ENCODE data around the gene IRF1. TPM values are rescaled to one million over a fixed set of nuclear protein-coding genes. Genes with fewer than 3 reads are reported as not detected.
"Not testable (repeated sequence)": the region's sequence is repeated elsewhere in the genome, so short reads cannot be mapped to it uniquely, and the experiment has no call there.

Gene IRF1
- total and polyA plus RNA-seq, 7 experiments from 2014 or later, result 118 to 632 (median 174) TPM

- Histone ChIP-seq H3K4me3 (ENCODE audit: low read length) (no peak overlapping the region), H3K27ac (ENCODE audit: low read depth, low read length) (no peak overlapping the region), H3K9me3 (ENCODE audit: control insufficient read depth in 2 of 3, low read length in 3 of 3) (no peaks in the 10 kb centered on the region), H3K27me3 (ENCODE audit: control insufficient read depth in 2 of 2, insufficient read depth in 2 of 2, low read length in 2 of 2) (no peaks in the 10 kb centered on the region), H3K36me3 (ENCODE audit: control insufficient read depth in 2 of 3, insufficient read depth in 3 of 3, low read length in 3 of 3) (no peaks in the 10 kb centered on the region), H3K4me1 (ENCODE audit: control insufficient read depth in 2 of 2, insufficient read depth in 2 of 2, low read length in 2 of 2) (peaks cover 4% of the 10 kb centered on the region in 2 donors)
- Mint-ChIP-seq H3K4me3 (no peak overlapping the region), H3K4me1 (peaks cover 12 to 49% (median 16%) of the 10 kb centered on the region in 7 donors), H3K36me3 (peaks cover 0 to 3% (median 0%) of the 10 kb centered on the region in 5 donors), H3K9me3 (no peaks in the 10 kb centered on the region), H3K27me3 (peaks cover 0 to 12% (median 7%) of the 10 kb centered on the region in 5 donors), H3K27ac (peak overlapping the region in 1 of 9 donors; percentile 4)
- ATAC-seq (no peak), DNase-seq (no peak)
- ChIA-PET CTCF (interaction anchor here (0.8 to 3.0 kb wide), 2 partner anchors 293 to 964 kb away, joined by 11 to 22 read pairs; no protein-coding TSS in a partner anchor), POLR2A (interaction anchor here (0.6 kb wide), 1 partner anchor 298 kb away, joined by 3 read pairs; no protein-coding TSS in a partner anchor)
- intact Hi-C loops (cut with micrococcal nuclease), result loop anchor here (5.0 to 10.0 kb wide), 5 partner anchors 49 to 357 kb away; no protein-coding TSS in a partner anchor
Measured at GRCh38 chr5:132528021-132528420, 37.4 kb upstream of the IRF1 start.

GRCh38 chr5:132526974-132527564 is 36.5 kb upstream of the IRF1 start:
- Mint-ChIP-seq H3K9me3 (no peaks in the 10 kb centered on the region), H3K4me1 (peaks cover 12 to 50% (median 16%) of the 10 kb centered on the region in 7 donors), H3K36me3 (peaks cover 0 to 4% (median 0%) of the 10 kb centered on the region in 5 donors), H3K27me3 (peaks cover 0 to 8% (median 6%) of the 10 kb centered on the region in 5 donors), H3K27ac (no peak overlapping the region), H3K4me3 (no peak overlapping the region)
- ATAC-seq, result peak; percentile 62
- H3K9me3 ChIP-seq (ENCODE audit: control insufficient read depth in 2 of 3, low read length in 3 of 3), result no peaks in the 10 kb centered on the region
- no peak for DNase-seq
- ChIA-PET CTCF (interaction anchor here (0.7 to 3.0 kb wide), 5 partner anchors 20 to 1295 kb away, joined by 3 to 22 read pairs (median 3); no protein-coding TSS in a partner anchor), POLR2A (interaction anchor here (0.6 to 2.1 kb wide), 2 partner anchors 30 to 293 kb away, joined by 3 to 5 read pairs; partner anchors contain the start of gene RAD50)
- H3K36me3 ChIP-seq (ENCODE audit: control insufficient read depth in 2 of 3, insufficient read depth in 3 of 3, low read length in 3 of 3), result no peaks in the 10 kb centered on the region
- H3K27me3 ChIP-seq (ENCODE audit: control insufficient read depth in 2 of 2, insufficient read depth in 2 of 2, low read length in 2 of 2), result no peaks in the 10 kb centered on the region
- peaks cover 4% of the 10 kb centered on the region in 2 donors for H3K4me1 ChIP-seq (ENCODE audit: control insufficient read depth in 2 of 2, insufficient read depth in 2 of 2, low read length in 2 of 2)
- H3K27ac ChIP-seq (ENCODE audit: low read depth, low read length), result no peak overlapping the region
- intact Hi-C loops (cut with micrococcal nuclease), result loop anchor here (1.0 to 10.0 kb wide), 11 partner anchors 29 to 358 kb away; partner anchors contain the start of gene RAD50 (in 1 of the 2)
- H3K4me3 ChIP-seq (ENCODE audit: low read length), result no peak overlapping the region

- intact Hi-C loops (cut with micrococcal nuclease), result loop anchor here (1.0 to 10.0 kb wide), 11 partner anchors 30 to 358 kb away; partner anchors contain the start of gene RAD50 (in 1 of the 2)
- Mint-ChIP-seq H3K4me3 (peak overlapping the region in 1 of 10 donors; percentile 15), H3K4me1 (peaks cover 12 to 51% (median 16%) of the 10 kb centered on the region in 7 donors), H3K36me3 (peaks cover 0 to 7% (median 0%) of the 10 kb centered on the region in 5 donors), H3K27me3 (peaks cover 0 to 1% (median under 1%) of the 10 kb centered on the region in 5 donors), H3K27ac (no peak overlapping the region), H3K9me3 (no peaks in the 10 kb centered on the region)
- POLR2A ChIA-PET, result interaction anchor here (0.6 to 2.1 kb wide), 2 partner anchors 30 to 294 kb away, joined by 3 to 5 read pairs; partner anchors contain the start of gene RAD50
- CTCF ChIA-PET, result interaction anchor here (0.5 to 3.0 kb wide), 7 partner anchors 20 to 1296 kb away, joined by 3 to 22 read pairs (median 3); no protein-coding TSS in a partner anchor
- H3K36me3 ChIP-seq (ENCODE audit: control insufficient read depth in 2 of 3, insufficient read depth in 3 of 3, low read length in 3 of 3), result no peaks in the 10 kb centered on the region
- H3K4me1 ChIP-seq (ENCODE audit: control insufficient read depth in 2 of 2, insufficient read depth in 2 of 2, low read length in 2 of 2), result peaks cover 4% of the 10 kb centered on the region in 2 donors
- DNase-seq, result peak in 8 of 9 donors; percentile 14 to 67 (median 50)
- peak; percentile 81 for ATAC-seq
- H3K27me3 ChIP-seq (ENCODE audit: control insufficient read depth in 2 of 2, insufficient read depth in 2 of 2, low read length in 2 of 2), result no peaks in the 10 kb centered on the region
- no peak overlapping the region for H3K27ac ChIP-seq (ENCODE audit: low read depth, low read length)
- H3K9me3 ChIP-seq (ENCODE audit: control insufficient read depth in 2 of 3, low read length in 3 of 3), result no peaks in the 10 kb centered on the region
- no peak overlapping the region for H3K4me3 ChIP-seq (ENCODE audit: low read length)
Measured at GRCh38 chr5:132526290-132526973, 35.9 kb upstream of the IRF1 start.

- Mint-ChIP-seq H3K4me3 (peak overlapping the region in 1 of 10 donors; percentile 58), H3K27me3 (no peaks in the 10 kb centered on the region), H3K9me3 (peaks cover 0 to 2% (median 0%) of the 10 kb centered on the region in 11 donors), H3K36me3 (peaks cover 0 to 11% (median 0%) of the 10 kb centered on the region in 5 donors), H3K27ac (peak overlapping the region in 1 of 9 donors; percentile 50), H3K4me1 (peaks cover 12 to 55% (median 16%) of the 10 kb centered on the region in 7 donors)
- ChIA-PET POLR2A (interaction anchor here (2.1 kb wide), 1 partner anchor 32 kb away, joined by 5 read pairs; the partner anchor contains the start of gene RAD50), CTCF (interaction anchor here (3.0 kb wide), 1 partner anchor 295 kb away, joined by 22 read pairs; no protein-coding TSS in a partner anchor)
- Histone ChIP-seq H3K4me1 (ENCODE audit: control insufficient read depth in 2 of 2, insufficient read depth in 2 of 2, low read length in 2 of 2) (peaks cover 4% of the 10 kb centered on the region in 2 donors), H3K4me3 (ENCODE audit: low read length) (no peak overlapping the region), H3K36me3 (ENCODE audit: control insufficient read depth in 2 of 3, insufficient read depth in 3 of 3, low read length in 3 of 3) (no peaks in the 10 kb centered on the region), H3K9me3 (ENCODE audit: control insufficient read depth in 2 of 3, low read length in 3 of 3) (no peaks in the 10 kb centered on the region), H3K27ac (ENCODE audit: low read depth, low read length) (no peak overlapping the region), H3K27me3 (ENCODE audit: control insufficient read depth in 2 of 2, insufficient read depth in 2 of 2, low read length in 2 of 2) (no peaks in the 10 kb centered on the region)
- intact Hi-C loops (cut with micrococcal nuclease), result loop anchor here (5.0 to 10.0 kb wide), 5 partner anchors 52 to 359 kb away; no protein-coding TSS in a partner anchor
- no peak for DNase-seq
- ATAC-seq, result no peak
Measured at GRCh38 chr5:132525299-132525724, 34.7 kb upstream of the IRF1 start.

GRCh38 chr5:132524877-132525276 is 34.3 kb upstream of the IRF1 start:
- H3K4me1 Mint-ChIP-seq, result peaks cover 12 to 58% (median 16%) of the 10 kb centered on the region in 7 donors
- H3K9me3 Mint-ChIP-seq; H3K4me3 ChIP-seq (ENCODE audit: low read length); H3K27me3 ChIP-seq (ENCODE audit: control insufficient read depth in 2 of 2, insufficient read depth in 2 of 2, low read length in 2 of 2); POLR2A ChIA-PET; H3K36me3 ChIP-seq (ENCODE audit: control insufficient read depth in 2 of 3, insufficient read depth in 3 of 3, low read length in 3 of 3); DNase-seq; H3K27ac ChIP-seq (ENCODE audit: low read depth, low read length); H3K27me3 Mint-ChIP-seq; H3K9me3 ChIP-seq (ENCODE audit: control insufficient read depth in 2 of 3, low read length in 3 of 3); ATAC-seq; H3K4me1 ChIP-seq (ENCODE audit: control insufficient read depth in 2 of 2, insufficient read depth in 2 of 2, low read length in 2 of 2): not testable (repeated sequence)
- CTCF ChIA-PET, result interaction anchor here (3.0 kb wide), 1 partner anchor 296 kb away, joined by 22 read pairs; no protein-coding TSS in a partner anchor
- intact Hi-C loops (cut with micrococcal nuclease), result loop anchor here (5.0 to 10.0 kb wide), 6 partner anchors 32 to 360 kb away; partner anchors contain the start of gene RAD50 (in 1 of the 2)
- H3K4me3 Mint-ChIP-seq, result peak overlapping the region in 1 of 10 donors; percentile 58
- H3K36me3 Mint-ChIP-seq, result peaks cover 0 to 14% (median 0%) of the 10 kb centered on the region in 5 donors
- H3K27ac Mint-ChIP-seq, result peak overlapping the region in 1 of 9 donors; percentile 50

DNA sequence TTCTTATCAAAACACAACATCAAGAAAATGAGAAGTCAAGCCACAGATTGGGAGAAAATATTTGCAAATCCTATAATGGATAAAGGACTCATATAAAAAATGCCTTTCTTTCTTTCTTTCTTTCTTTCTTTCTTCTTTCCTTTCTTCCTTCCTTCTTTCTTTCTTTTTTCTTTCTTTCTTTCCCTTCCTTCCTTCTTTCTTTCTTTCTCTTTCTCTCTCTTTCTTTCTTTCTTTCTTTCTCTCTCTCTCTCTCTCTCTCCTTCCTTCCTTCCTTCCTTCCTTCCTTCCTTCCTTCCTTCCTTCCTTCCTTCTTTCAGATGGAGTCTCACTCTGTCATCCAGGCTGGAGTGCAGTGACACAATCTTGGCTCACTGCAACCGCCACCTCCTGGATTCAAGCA is 31.5 kb upstream of the IRF1 start:
- DNase-seq; H3K4me3 Mint-ChIP-seq; CTCF ChIA-PET; H3K4me1 ChIP-seq (ENCODE audit: control insufficient read depth in 2 of 2, insufficient read depth in 2 of 2, low read length in 2 of 2); H3K27ac ChIP-seq (ENCODE audit: low read depth, low read length); H3K4me3 ChIP-seq (ENCODE audit: low read length); ATAC-seq; H3K36me3 ChIP-seq (ENCODE audit: control insufficient read depth in 2 of 3, insufficient read depth in 3 of 3, low read length in 3 of 3); POLR2A ChIA-PET; H3K9me3 Mint-ChIP-seq; H3K27me3 Mint-ChIP-seq; H3K27me3 ChIP-seq (ENCODE audit: control insufficient read depth in 2 of 2, insufficient read depth in 2 of 2, low read length in 2 of 2); H3K9me3 ChIP-seq (ENCODE audit: control insufficient read depth in 2 of 3, low read length in 3 of 3): not testable (repeated sequence)
- H3K27ac Mint-ChIP-seq, result peak overlapping the region in 1 of 9 donors; percentile 82
- H3K36me3 Mint-ChIP-seq, result peaks cover 0 to 14% (median 0%) of the 10 kb centered on the region in 5 donors
- intact Hi-C loops (cut with micrococcal nuclease), result loop anchor here in 1 of 2 donors (5.0 to 10.0 kb wide), 2 partner anchors 35 to 363 kb away; partner anchors contain the start of gene RAD50
- H3K4me1 Mint-ChIP-seq, result peaks cover 0 to 38% (median 8%) of the 10 kb centered on the region in 7 donors

Measured in naive thymus-derived CD4-positive, alpha-beta T cell (primary cell).